Endothelial cell of umbilical vein (primary cell): ENCODE results near the gene SMC1B. TPM values are rescaled to one million over a fixed set of nuclear protein-coding genes. Genes with fewer than 3 reads are reported as not detected.

Source experiments
- BruUV-seq: library from RNA; stranded (reverse); fragments of 400-500 nt; replicated peaks from 2 replicates; lab custom pipeline; 2021; lab: Mats Ljungman, UMichigan
- CTCF ChIA-PET: fragments of 300-600, 350-600 bp; sonication (Branson Sonifier 250); formaldehyde crosslinking; loops from one replicate; lab custom pipeline; 2021; ENCODE audit warnings: antibody characterized with exemption, inconsistent platforms; lab: Charles Lee
- POLR2A ChIA-PET: fragments of 300-600, 350-600 bp; sonication (Branson Sonifier 250); formaldehyde crosslinking; loops from one replicate; lab custom pipeline; 2021; ENCODE audit warnings: antibody characterized with exemption, inconsistent platforms; lab: Charles Lee
- DNase-seq: peaks from one replicate; pipeline ENCODE4 v3.0.0-alpha.2; 2011; ENCODE audit warnings: low read depth, low spot score
- FAIRE-seq: peaks from 2 replicates; lab custom pipeline; 2011; peaks lifted over from hg19 to GRCh38; lab: Jason Lieb, UNC
- H2AFZ ChIP-seq: 2 replicates; pipeline ENCODE4 v1.6.0; 2012; ENCODE audit warnings: low read depth, low read length, control low read depth, inconsistent platforms
- H3K27ac ChIP-seq: 2 replicates; pipeline ENCODE4 v1.5.1; 2011; ENCODE audit warnings: low read depth, mild to moderate bottlenecking, control low read depth, low read length, moderate library complexity; ENCODE audit not compliant: insufficient read depth
- H3K27me3 ChIP-seq, 2 experiments: 2 replicates each; pipeline versions ENCODE4 v1.6.0 to v1.6.1; 2011; ENCODE audit warnings: low read length in 2 of 2, mixed read lengths in 1 of 2; ENCODE audit not compliant: control insufficient read depth in 2 of 2, insufficient read depth in 2 of 2
- H3K36me3 ChIP-seq, 2 experiments: 2 replicates in 1 of 2; 3 replicates in 1 of 2; pipeline ENCODE4 v1.5.1; 2011; ENCODE audit warnings: low read length in 2 of 2, mild to moderate bottlenecking in 1 of 2, moderate library complexity in 1 of 2; ENCODE audit not compliant: control insufficient read depth in 2 of 2, insufficient read depth in 2 of 2; ENCODE audit errors: extremely low read depth in 1 of 2
- H3K4me1 ChIP-seq: 3 replicates; pipeline ENCODE4 v1.5.1; 2011; ENCODE audit warnings: mild to moderate bottlenecking, low read length; ENCODE audit not compliant: control insufficient read depth, insufficient read depth; ENCODE audit errors: extremely low read depth
- H3K4me2 ChIP-seq: 2 replicates; pipeline ENCODE4 v1.6.1; 2011; ENCODE audit warnings: low read length, control low read depth, mixed read lengths; ENCODE audit not compliant: insufficient read depth
- H3K4me3 ChIP-seq, 3 experiments: fragments of 200-600 bp in 1 of 3; sonication (generic), shearing (Covaris generic) in 1 of 3; replicated peaks in 1 of 3; 2 replicates each; pipeline ENCODE4 v1.5.1; 2011 to 2016; ENCODE audit warnings: control low read depth in 3 of 3, low read length in 3 of 3, mild to moderate bottlenecking in 2 of 3, inconsistent platforms in 1 of 3, low read depth in 1 of 3, moderate library complexity in 1 of 3; ENCODE audit not compliant: insufficient read depth in 1 of 3
- H3K79me2 ChIP-seq: 2 replicates; pipeline ENCODE4 v1.6.0; 2012; ENCODE audit warnings: low read length, inconsistent platforms; ENCODE audit not compliant: control insufficient read depth, insufficient read depth
- H3K9ac ChIP-seq: replicated peaks from 2 replicates; pipeline ENCODE3; 2011; ENCODE audit warnings: low read length, control low read depth; ENCODE audit not compliant: insufficient read depth; ENCODE audit errors: extremely low read depth
- H3K9me1 ChIP-seq: replicated peaks from 3 replicates; pipeline ENCODE4 v1.6.0; 2011; ENCODE audit warnings: mild to moderate bottlenecking, low read length; ENCODE audit not compliant: control insufficient read depth, insufficient read depth; ENCODE audit errors: extremely low read depth
- H3K9me3 ChIP-seq: replicated peaks from 2 replicates; pipeline ENCODE4 v1.5.1; 2012; ENCODE audit warnings: low read length, inconsistent platforms; ENCODE audit not compliant: control insufficient read depth, insufficient read depth
- H4K20me1 ChIP-seq: replicated peaks from 2 replicates; pipeline ENCODE3; 2011; ENCODE audit warnings: mild to moderate bottlenecking, low read length; ENCODE audit not compliant: control insufficient read depth, insufficient read depth; ENCODE audit errors: extremely low read depth
- CTCF ChIP-seq, 2 donors: IDR thresholded peaks; 1 replicate in 1 of 2; 2 replicates in 1 of 2; pipeline ENCODE4 v1.5.1; 2011; ENCODE audit warnings: low read length in 2 of 2, mild to moderate bottlenecking in 2 of 2, moderate library complexity in 2 of 2, control low read depth in 1 of 2, inconsistent platforms in 1 of 2, low read depth in 1 of 2; ENCODE audit not compliant: insufficient read depth in 1 of 2; ENCODE audit errors: extremely low read depth in 1 of 2
- EZH2 ChIP-seq: IDR thresholded peaks from 2 replicates; pipeline ENCODE4 v1.6.1; 2012; ENCODE audit warnings: borderline replicate concordance, low read depth, mild to moderate bottlenecking, moderate library complexity, low read length, inconsistent platforms; ENCODE audit not compliant: severe bottlenecking
- FOS ChIP-seq: IDR thresholded peaks from 2 replicates; pipeline ENCODE4 v1.6.1; 2011; ENCODE audit warnings: mild to moderate bottlenecking, low read length, moderate library complexity, borderline replicate concordance; ENCODE audit not compliant: insufficient read depth
- GATA2 ChIP-seq: IDR thresholded peaks from 2 replicates; pipeline ENCODE4 v1.7.0; 2011; ENCODE audit warnings: low read depth, mild to moderate bottlenecking, moderate library complexity, mixed read lengths, low read length; ENCODE audit not compliant: insufficient read length, insufficient read depth
- JUN ChIP-seq: IDR thresholded peaks from 2 replicates; pipeline ENCODE4 v1.6.1; 2011; ENCODE audit warnings: borderline replicate concordance, low read depth; ENCODE audit not compliant: insufficient read length, insufficient read depth
- MAX ChIP-seq: IDR thresholded peaks from 2 replicates; pipeline ENCODE4 v1.6.1; 2011; ENCODE audit not compliant: insufficient read depth, insufficient read length
- MYC ChIP-seq: IDR thresholded peaks from one replicate; pipeline ENCODE4 v1.6.1; 2011; ENCODE audit warnings: mild to moderate bottlenecking, low read depth, low read length
- POLR2A ChIP-seq: IDR thresholded peaks from 2 replicates; pipeline ENCODE4 v1.6.1; 2012; ENCODE audit warnings: low read depth, mild to moderate bottlenecking, control low read depth, low read length
- POLR2AphosphoS5 ChIP-seq: IDR thresholded peaks from 2 replicates; pipeline ENCODE4 v1.6.1; 2012; ENCODE audit warnings: low read depth, mild to moderate bottlenecking, control low read depth, low read length, moderate library complexity; ENCODE audit not compliant: insufficient read depth
- dilution Hi-C: fragments of 300-500 bp; cut with MboI; formaldehyde crosslinking; loops from one replicate; pipeline ENCODE4 v1.15.0; 2019; ENCODE audit warnings: low sequenced_read_pairs; ENCODE audit not compliant: extremely low pct_ligation_motif_present
- intact Hi-C: fragments of 100-400 bp; cut with micrococcal nuclease; formaldehyde crosslinking; loops from one replicate; pipeline ENCODE4 v1.10.0; 2022
- polyA plus RNA-seq, 4 experiments: library from polyadenylated mRNA; depleted of rRNA in 3 of 4; stranded (reverse) in 3 of 4; unstranded in 1 of 4; fragments of >200 nt; gene quantifications; 2 replicates each; pipeline versions ENCODE4 v1.2.1 to v1.2.3, GENCODE V29; 2011 to 2012; ENCODE audit warnings: missing spikeins in 1 of 4
- total RNA-seq: library from RNA; stranded (reverse); gene quantifications from 2 replicates; pipeline ENCODE4 v1.2.3, GENCODE V29; 2021

Gene SMC1B
- total and polyA plus RNA-seq, 2 donors (not counting 3 experiments of a cell fraction or from before 2014, with no cell fraction given), result 0.07 TPM; not detected in 1

- Histone ChIP-seq H3K36me3 (no peaks in the 10 kb centered on the region), H3K4me3 (no peak overlapping the region), H3K27ac (no peak overlapping the region), H3K79me2 (no peaks in the 10 kb centered on the region), H2AFZ (no peak overlapping the region), H3K4me2 (no peak overlapping the region), H3K4me1 (no peaks in the 10 kb centered on the region), H4K20me1 (no peaks in the 10 kb centered on the region), H3K27me3 (no peaks in the 10 kb centered on the region), H3K9ac (no peak overlapping the region), H3K9me3 (no peaks in the 10 kb centered on the region), H3K9me1 (no peaks in the 10 kb centered on the region)
- POLR2A ChIA-PET, result no interaction called here
- CTCF ChIA-PET, result interaction anchor here (1.1 kb wide), 1 partner anchor 12 kb away, joined by 3 read pairs; no protein-coding TSS in a partner anchor
- DNase-seq, result no peak
- dilution Hi-C loops, result no loop called here
- no TSS peak for BruUV-seq
- intact Hi-C loops, result no loop called here
- TF ChIP-seq POLR2A (no peak), EZH2 (no peak)
- no peak for FAIRE-seq
Measured at GRCh38 chr22:45429424-45429823, 16.0 kb upstream of the SMC1B start.

- ChIA-PET POLR2A (no interaction called here), CTCF (interaction anchor here (1.1 kb wide), 1 partner anchor 13 kb away, joined by 3 read pairs; no protein-coding TSS in a partner anchor)
- Histone ChIP-seq H3K27me3 (no peaks in the 10 kb centered on the region), H4K20me1 (no peaks in the 10 kb centered on the region), H3K4me3 (no peak overlapping the region), H3K79me2 (no peaks in the 10 kb centered on the region), H3K4me2 (no peak overlapping the region), H3K4me1 (no peaks in the 10 kb centered on the region), H3K9ac (no peak overlapping the region), H3K9me1 (no peaks in the 10 kb centered on the region), H3K9me3 (no peaks in the 10 kb centered on the region), H3K27ac (no peak overlapping the region), H2AFZ (no peak overlapping the region), H3K36me3 (no peaks in the 10 kb centered on the region)
- dilution Hi-C loops, result no loop called here
- no peak for FAIRE-seq
- BruUV-seq, result no TSS peak
- TF ChIP-seq MYC (no peak), POLR2A (no peak), MAX (no peak), GATA2 (no peak), CTCF (IDR thresholded peaks at IDR 0.05; ENCODE audit: extremely low read depth in 1 of 2, insufficient read depth in 1 of 2, low read depth in 1 of 2, low read length in 2 of 2) (no peak), JUN (no peak), FOS (no peak), EZH2 (no peak), POLR2AphosphoS5 (no peak)
- intact Hi-C loops, result no loop called here
- no peak for DNase-seq
Measured at GRCh38 chr22:45428391-45429385, 15.3 kb upstream of the SMC1B start.
